Measurements from ENCODE around the gene FAM53A. TPM values are rescaled to one million over a fixed set of nuclear protein-coding genes. Genes with fewer than 3 reads are reported as not detected.

FAM53A gene
- total and polyA plus RNA-seq, 10 of the 15 experiments (the other 5 are each of a cell fraction or from before 2014, with no cell fraction given) = 0.02 to 0.87 (median 0.38) TPM; not detected in 2

- no peak for FAIRE-seq
- Histone ChIP-seq H3K9ac (ENCODE audit: control insufficient read depth, insufficient read depth, low read length) (peak overlapping the region; percentile 97), H3K27ac (ENCODE audit: control insufficient read depth, insufficient read depth) (peak overlapping the region; percentile 99), H4K20me1 (ENCODE audit: control insufficient read depth, insufficient read depth) (no peaks in the 10 kb centered on the region; the same call in 1 of the 2 replicates), H3K79me2 (ENCODE audit: control insufficient read depth, insufficient read depth, low read length) (peaks cover 86% of the 10 kb centered on the region), H3K4me1 (ENCODE audit: control insufficient read depth, insufficient read depth, low read length) (peaks cover 30% of the 10 kb centered on the region), H3K4me3 (peak overlapping the region; percentile 100), H3K27me3 (replicated peaks in 1 of 2; ENCODE audit: control insufficient read depth in 2 of 2, insufficient read depth in 2 of 2, low read length in 1 of 2) (no peaks in the 10 kb centered on the region), H3K36me3 (ENCODE audit: control insufficient read depth in 2 of 2, insufficient read depth in 2 of 2, low read length in 1 of 2) (peaks cover 0 to 6% of the 10 kb centered on the region in 2 experiments), H3K4me2 (ENCODE audit: control insufficient read depth, insufficient read depth) (peak overlapping the region; percentile 68), H3K9me3 (replicated peaks; ENCODE audit: control insufficient read depth, insufficient read depth, low read length) (no peaks in the 10 kb centered on the region), H2AFZ (ENCODE audit: control insufficient read depth, low read depth, low read length) (peak overlapping the region; percentile 16)
- peak; percentile 0 for ATAC-seq
- CTCF ChIA-PET = interaction anchor here (0.9 to 16.2 kb wide), 4 partner anchors 8 to 19 kb away, joined by 3 to 258 read pairs (median 6); no protein-coding TSS in a partner anchor
- WGBS (ENCODE audit: insufficient coverage, insufficient replicate concordance, low lambda C conversion rate, missing lambda C conversion rate) = under 1% methylated on average over 57 of the region's 85 CpGs
- SMC1A ChIA-PET (ENCODE audit: uncharacterized antibody, unreplicated experiment) = interaction anchor here (1.0 to 2.5 kb wide), 4 partner anchors 10 to 18 kb away, joined by 3 to 8 read pairs (median 4); partner anchors contain the start of genes TACC3 and TMEM129
- BruUV-seq (replicated peaks) = no TSS peak
- intact Hi-C loops (cut with micrococcal nuclease; ENCODE audit: unreplicated experiment) (loop anchor here (1.0 to 5.0 kb wide), 3 partner anchors 10 to 161 kb away; partner anchors contain the start of genes FAM53A, NSD2, TACC3 and TMEM129), in situ Hi-C loops (cut with MboI) (no loop called here)
- RAD21 ChIA-PET (ENCODE audit: unreplicated experiment) = interaction anchor here (1.3 to 1.7 kb wide), 4 partner anchors 11 to 18 kb away, joined by 3 to 11 read pairs (median 5); no protein-coding TSS in a partner anchor
- no peak for DNase-seq (ENCODE audit: low read depth, low spot score)
- POLR2A ChIA-PET = interaction anchor here (0.6 to 3.4 kb wide), 7 partner anchors 10 to 159 kb away, joined by 3 to 34 read pairs (median 3); partner anchors contain the start of genes NSD2, TACC3 and TMEM129
- TF ChIP-seq POLR2A (IDR thresholded peaks at IDR 0.05; ENCODE audit: low read depth, low read length) = no peak
- TF ChIP-seq ZNF217 (IDR thresholded peaks at IDR 0.05) = 0 out of 2 replicates have a peak, but pooled peaks have one; percentile 62
- TF ChIP-seq CBFB (IDR thresholded peaks at IDR 0.05; ENCODE audit: low read depth) = 0 out of 2 replicates have a peak, but pooled peaks have one; percentile 22
- 0 out of 2 replicates have a peak, but pooled peaks have one; percentile 54 for TF ChIP-seq HSF1 (IDR thresholded peaks at IDR 0.05; ENCODE audit: low read depth, low read length)
- no peak for TF ChIP-seq CBX5 (IDR thresholded peaks at IDR 0.05; ENCODE audit: low read depth)
- no peak for TF ChIP-seq CEBPB (IDR thresholded peaks at IDR 0.05; ENCODE audit: borderline replicate concordance in 1 of 2, low read depth in 2 of 2, low read length in 2 of 2)
- no peak for TF ChIP-seq CTCF (IDR thresholded peaks at IDR 0.05 in 2 of 3, conservative IDR thresholded peaks at IDR 0.05 in 1 of 3; ENCODE audit: control insufficient read depth in 2 of 3, extremely low read depth in 1 of 3, insufficient read depth in 1 of 3, low read depth in 3 of 3, low read length in 3 of 3)
- TF ChIP-seq YY1 (IDR thresholded peaks at IDR 0.05; ENCODE audit: low read depth, low read length) = no peak
- TF ChIP-seq ZBTB4 (CRISPR knock-in tag; IDR thresholded peaks at IDR 0.05) = no peak
- TF ChIP-seq CHD1 (IDR thresholded peaks at IDR 0.05; ENCODE audit: low read depth, low read length) = no peak
- no peak for TF ChIP-seq SUPT20H (IDR thresholded peaks at IDR 0.05; ENCODE audit: borderline replicate concordance, control insufficient read depth, low read depth, low read length)
- peak; percentile 64; the same call in 1 of the 2 replicates for TF ChIP-seq PAX5 (IDR thresholded peaks at IDR 0.05; ENCODE audit: borderline replicate concordance, low read depth, low read length)
Measured at GRCh38 chr4:1711571-1712215, 27.6 kb upstream of the FAM53A start.

All from GM12878 (cell line).